ENCODE data around the gene CNTN2. TPM values are rescaled to one million over a fixed set of nuclear protein-coding genes. Genes with fewer than 3 reads are reported as not detected.
A peak's percentile ranks its signal among the peaks of the same experiment; 100 is the strongest.

Gene CNTN2
- total and polyA plus RNA-seq, 2 of the 8 experiments (the other 6 are each of a cell fraction or from before 2014, with no cell fraction given), result 1.2 to 3.9 TPM

DNA sequence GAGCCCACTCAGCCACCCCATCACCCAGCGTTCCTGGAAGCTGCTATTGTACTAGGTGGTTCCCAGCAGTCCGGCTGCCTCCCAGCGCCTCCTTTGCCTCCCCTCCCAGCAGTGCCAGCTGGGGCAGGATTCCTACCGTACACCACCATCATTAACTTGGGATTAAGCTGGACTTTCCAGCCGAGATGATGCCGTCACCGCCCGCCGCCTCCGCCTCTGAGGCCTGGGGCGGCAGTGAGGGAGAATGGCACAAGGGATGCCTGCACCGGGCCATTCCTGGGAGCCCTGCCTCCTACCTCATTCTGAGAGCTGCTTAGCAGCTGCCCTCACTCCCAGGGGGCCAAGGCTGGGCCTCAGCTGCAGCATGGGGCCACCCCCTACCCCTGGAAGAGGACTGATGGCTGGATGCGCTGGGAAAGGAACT is 13.2 kb downstream of the CNTN2 start:
- Histone ChIP-seq H3K23ac (ENCODE audit: insufficient read length) (no peak overlapping the region), H3K18ac (ENCODE audit: extremely low read depth, low read length) (no peak overlapping the region), H3K79me2 (ENCODE audit: control insufficient read depth in 1 of 2, insufficient read depth in 2 of 2, low read length in 2 of 2) (no peaks in the 10 kb centered on the region), H3K9me3 (ENCODE audit: insufficient read depth in 2 of 2, low read depth in 1 of 2, low read length in 1 of 2) (no peaks in the 10 kb centered on the region), H3K14ac (ENCODE audit: insufficient read length) (no peak overlapping the region), H3K23me2 (ENCODE audit: low read depth, low read length) (no peaks in the 10 kb centered on the region), H2AK5ac (ENCODE audit: low read depth, low read length) (no peak overlapping the region), H4K8ac (ENCODE audit: extremely low read depth, insufficient read depth, low read length) (peak overlapping the region; percentile 31; the same call in 1 of the 2 replicates), H3K56ac (replicated peaks; ENCODE audit: insufficient read length, low read depth, low read length) (no peak overlapping the region), H4K20me1 (replicated peaks in 1 of 2; ENCODE audit: control insufficient read depth in 1 of 2, insufficient read depth in 2 of 2, low read length in 2 of 2) (peaks cover 0 to 1% of the 10 kb centered on the region in 2 experiments), H3K79me1 (ENCODE audit: low read depth, low read length) (no peaks in the 10 kb centered on the region), H2BK20ac (ENCODE audit: low read length) (no peak overlapping the region), H3K4me1 (replicated peaks in 1 of 4; ENCODE audit: control insufficient read depth in 3 of 4, insufficient read depth in 4 of 4, low read length in 3 of 4) (no peaks in the 10 kb centered on the region; a peak in 2 of 7 replicates), H2AFZ (ENCODE audit: low read length) (no peak overlapping the region), H2BK5ac (ENCODE audit: low read depth, low read length) (no peak overlapping the region), H3K4ac (replicated peaks; ENCODE audit: insufficient read length, low read depth, low read length) (no peak overlapping the region), H4K5ac (ENCODE audit: insufficient read length, low read depth, low read length) (no peak overlapping the region), H3K9ac (replicated peaks in 1 of 4; ENCODE audit: extremely low read depth in 1 of 4, low read depth in 3 of 4, low read length in 3 of 4) (no peak overlapping the region), H3K36me3 (ENCODE audit: control insufficient read depth in 2 of 4, insufficient read depth in 4 of 4, low read length in 3 of 4) (no peaks in the 10 kb centered on the region), H3K27ac (ENCODE audit: low read depth, low read length) (no peak overlapping the region), H2BK15ac (ENCODE audit: low read length) (no peak overlapping the region), H3K4me3 (ENCODE audit: extremely low read depth in 1 of 4, insufficient read depth in 2 of 4, low read depth in 3 of 4, low read length in 4 of 4) (no peak overlapping the region), H3K27me3 (replicated peaks in 1 of 4; ENCODE audit: control insufficient read depth in 3 of 4, extremely low read depth in 1 of 4, insufficient read depth in 3 of 4, low read length in 3 of 4) (no peaks in the 10 kb centered on the region), H3K4me2 (ENCODE audit: insufficient read depth in 1 of 2, low read depth in 2 of 2, low read length in 2 of 2) (no peak overlapping the region), H2BK120ac (replicated peaks; ENCODE audit: low read depth, low read length) (no peak overlapping the region), H4K91ac (replicated peaks; ENCODE audit: insufficient read length, low read length) (no peak overlapping the region), H2BK12ac (ENCODE audit: low read depth, low read length) (no peak overlapping the region)
- FAIRE-seq (no peak), DNase-seq (ENCODE audit: low read depth in 1 of 2, low spot score in 2 of 2) (no peak)
- CTCF ChIA-PET (ENCODE audit: partially characterized antibody), result interaction anchor here (0.5 to 38.9 kb wide), 12 partner anchors 10 to 279 kb away, joined by 3 to 1336 read pairs (median 4); no protein-coding TSS in a partner anchor
- POLR2A ChIA-PET (ENCODE audit: partially characterized antibody), result no interaction called here
- TF ChIP-seq CHD2 (IDR thresholded peaks at IDR 0.05; ENCODE audit: low read length) (no peak), BCL11A (IDR thresholded peaks at IDR 0.05; ENCODE audit: low read depth in 2 of 2, low read length in 2 of 2) (no peak), POLR2A (IDR thresholded peaks at IDR 0.05; ENCODE audit: control extremely low read depth in 1 of 2, low read depth in 2 of 2, low read length in 2 of 2) (no peak), SAP30 (IDR thresholded peaks at IDR 0.05; ENCODE audit: insufficient read depth, insufficient replicate concordance, low read length) (no peak), CBX8 (IDR thresholded peaks at IDR 0.05; ENCODE audit: borderline replicate concordance, low read depth, low read length) (no peak), FOSL1 (IDR thresholded peaks at IDR 0.05; ENCODE audit: insufficient read depth, low read depth, low read length) (no peak)
- 94% methylated on average over 13 of the region's 13 CpGs; no CpG with 5 or more reads in 1 of the 2 experiments for WGBS, 2 experiments (ENCODE audit: extremely low coverage in 1 of 2, insufficient coverage in 1 of 2, insufficient read length in 1 of 2, insufficient replicate concordance in 2 of 2, low coverage in 1 of 2, low lambda C conversion rate in 2 of 2, missing lambda C conversion rate in 1 of 2)

All from H1 (cell line).